K562 (cell line): ENCODE results near the gene RARS1. TPM values are rescaled to one million over a fixed set of nuclear protein-coding genes. Genes with fewer than 3 reads are reported as not detected.

Experiments used
- CBX3 ChIP-seq, 2 experiments: IDR thresholded peaks; 1 replicate in 1 of 2; 2 replicates in 1 of 2; pipeline ENCODE4 v1.6.1; 2012; ENCODE audit warnings: inconsistent platforms in 2 of 2, low read length in 2 of 2, borderline replicate concordance in 1 of 2, control low read depth in 1 of 2
- CLOCK ChIP-seq: fragments of 250-450 bp; sonication (Bioruptor Pico); IDR thresholded peaks from 2 replicates; pipeline ENCODE4 v1.4.0; 2020; ENCODE audit warnings: mild to moderate bottlenecking, moderate library complexity, borderline replicate concordance
- ETV1 ChIP-seq: fragments of 450-650 bp; conservative IDR thresholded peaks from 2 replicates; pipeline ENCODE4 v1.6.1; 2016; ENCODE audit warnings: missing genetic modification characterization, control low read depth, low read depth, missing compliant biosample characterization
- FOXA1 ChIP-seq: fragments of 450-650 bp; IDR thresholded peaks from 2 replicates; pipeline ENCODE4 v1.6.1; 2016; ENCODE audit warnings: mild to moderate bottlenecking, borderline replicate concordance
- FOXK2 ChIP-seq, 2 experiments: fragments of 450-650 bp; IDR thresholded peaks in 1 of 2; conservative IDR thresholded peaks in 1 of 2; 2 replicates each; pipeline ENCODE4 v1.6.1; 2016; ENCODE audit warnings: low read depth in 2 of 2, mild to moderate bottlenecking in 1 of 2
- GTF2B ChIP-seq: IDR thresholded peaks from 2 replicates; pipeline ENCODE4 v1.6.1; 2011; ENCODE audit not compliant: insufficient read length; ENCODE audit errors: extremely low read depth
- HDAC3 ChIP-seq: fragments of 450-650 bp; IDR thresholded peaks from 2 replicates; pipeline ENCODE4 v1.6.1; 2018; ENCODE audit warnings: borderline replicate concordance, mild to moderate bottlenecking, moderate library complexity; ENCODE audit not compliant: partially characterized antibody
- MGA ChIP-seq: fragments of 450-650 bp; IDR thresholded peaks from 2 replicates; pipeline ENCODE4 v1.6.1; 2016; ENCODE audit warnings: mild to moderate bottlenecking, moderate library complexity
- TRIM24 ChIP-seq, 2 experiments: fragments of 450-650 bp; IDR thresholded peaks; 2 replicates each; pipeline ENCODE4 v1.6.1; 2016
- TRIM28 ChIP-seq: fragments of 450-650 bp; IDR thresholded peaks from 2 replicates; pipeline ENCODE4 v1.6.1; 2017
- XRCC3 ChIP-seq: fragments of 450-650 bp; IDR thresholded peaks from 2 replicates; pipeline ENCODE4 v1.6.1; 2017; ENCODE audit warnings: mild to moderate bottlenecking, moderate library complexity
- ZNF239 ChIP-seq: fragments of 250-450 bp; sonication (Bioruptor Pico); IDR thresholded peaks from 2 replicates; pipeline ENCODE4 v1.4.0; 2020; ENCODE audit warnings: mild to moderate bottlenecking
- ZNF764 ChIP-seq: fragments of 250-450 bp; sonication (Bioruptor Pico); IDR thresholded peaks from 2 replicates; pipeline ENCODE4 v1.4.0; 2020; ENCODE audit warnings: low read depth, mild to moderate bottlenecking, moderate library complexity
- polyA plus RNA-seq, 8 experiments: library from polyadenylated mRNA; depleted of rRNA in 4 of 8; stranded (reverse) in 5 of 8; unstranded in 3 of 8; fragments of >200 nt; fragmentation: Nextera tagmentation in 2 of 8; fragmentation: Illumina TruSeq in 1 of 8; extraction: Ambion mirVana in 2 of 8; extraction: Trizol in 1 of 8; gene quantifications; 2 replicates each; pipeline versions ENCODE4 v1.2.1 to v1.2.3, GENCODE V29; 2011 to 2014; ENCODE audit warnings: inconsistent platforms in 1 of 8, missing spikeins in 1 of 8
- total RNA-seq, 7 experiments: library from RNA; depleted of rRNA in 6 of 7; stranded (reverse); fragments of >200 nt in 6 of 7; fragmentation: Illumina TruSeq in 2 of 7; extraction: Trizol in 2 of 7; gene quantifications; 2 replicates each; pipeline versions ENCODE4 v1.2.1 to v1.2.3, GENCODE V29; 2011 to 2021; ENCODE audit warnings: low replicate concordance in 1 of 7

The RARS1 gene
- total and polyA plus RNA-seq, 9 of the 15 experiments (the other 6 are each of a cell fraction or from before 2014, with no cell fraction given) = 109 to 196 (median 139) TPM

- TF ChIP-seq MGA (no peak), GTF2B (no peak), ZNF764 (no peak), TRIM24 (IDR thresholded peaks at IDR 0.05) (peak in 1 of 2 experiments; percentile 26; a peak in 1 of 4 replicates), XRCC3 (no peak), FOXA1 (no peak), FOXK2 (conservative IDR thresholded peaks at IDR 0.05 in 1 of 2, IDR thresholded peaks at IDR 0.05 in 1 of 2; ENCODE audit: low read depth in 2 of 2) (no peak), CLOCK (CRISPR knock-in tag) (no peak), HDAC3 (no peak), CBX3 (IDR thresholded peaks at IDR 0.05; ENCODE audit: borderline replicate concordance in 1 of 2, low read length in 2 of 2) (peak in 1 of 2 experiments; percentile 75; a peak in 1 of 3 replicates), ETV1 (tag) (no peak), ZNF239 (CRISPR knock-in tag) (no peak), TRIM28 (peak; percentile 88)
These were observed 27.7 kb downstream of the RARS1 start (continued) for GRCh38 chr5:168513861-168514428.
